Keratinocyte (primary cell): ENCODE results near the gene SMCO1. TPM values are rescaled to one million over a fixed set of nuclear protein-coding genes. Genes with fewer than 3 reads are reported as not detected.
"Not testable (repeated sequence)": the region's sequence is repeated elsewhere in the genome, so short reads cannot be mapped to it uniquely, and the experiment has no call there.

Source experiments
- DNase-seq: peaks from one replicate; pipeline ENCODE4 v3.0.0-alpha.2; 2011; ENCODE audit warnings: low read depth, missing footprints, low spot score
- FAIRE-seq: peaks from 2 replicates; lab custom pipeline; 2011; peaks lifted over from hg19 to GRCh38; lab: Jason Lieb, UNC
- H2AFZ ChIP-seq: 2 replicates; pipeline ENCODE4 v1.6.0; 2012; ENCODE audit warnings: low read length, control low read depth, inconsistent platforms; ENCODE audit not compliant: control insufficient read depth
- H3K27ac ChIP-seq: 2 replicates; pipeline ENCODE4 v1.5.1; 2011; ENCODE audit warnings: low read length; ENCODE audit not compliant: control insufficient read depth, insufficient read depth
- H3K27me3 ChIP-seq: 3 replicates; pipeline ENCODE4 v1.6.0; 2011; ENCODE audit warnings: low read length; ENCODE audit not compliant: control insufficient read depth, insufficient read depth; ENCODE audit errors: extremely low read depth
- H3K36me3 ChIP-seq, 2 experiments: 2 replicates in 1 of 2; 3 replicates in 1 of 2; pipeline ENCODE4 v1.5.1; 2011; ENCODE audit warnings: low read length in 2 of 2, mild to moderate bottlenecking in 1 of 2; ENCODE audit not compliant: control insufficient read depth in 2 of 2, insufficient read depth in 2 of 2; ENCODE audit errors: extremely low read depth in 1 of 2
- H3K4me1 ChIP-seq: 3 replicates; pipeline ENCODE4 v1.5.1; 2011; ENCODE audit warnings: low read length; ENCODE audit not compliant: control insufficient read depth, insufficient read depth; ENCODE audit errors: extremely low read depth
- H3K4me2 ChIP-seq: 3 replicates; pipeline ENCODE4 v1.6.0; 2011; ENCODE audit warnings: low read depth, low read length; ENCODE audit not compliant: control insufficient read depth, insufficient read depth; ENCODE audit errors: extremely low read depth
- H3K4me3 ChIP-seq, 3 experiments: fragments of 200-600 bp in 1 of 3; sonication (generic) in 1 of 3; 2 replicates in 2 of 3; 3 replicates in 1 of 3; pipeline ENCODE4 v1.5.1; 2011 to 2016; ENCODE audit warnings: low read length in 3 of 3, mild to moderate bottlenecking in 3 of 3, control low read depth in 2 of 3, inconsistent platforms in 1 of 3, low read depth in 1 of 3, mixed read lengths in 1 of 3, mixed run types in 1 of 3, moderate library complexity in 1 of 3; ENCODE audit not compliant: control insufficient read depth in 2 of 3, insufficient read depth in 2 of 3; ENCODE audit errors: extremely low read depth in 1 of 3
- H3K79me2 ChIP-seq: 2 replicates; pipeline ENCODE4 v1.6.0; 2012; ENCODE audit warnings: low read length; ENCODE audit not compliant: control insufficient read depth, insufficient read depth
- H3K9ac ChIP-seq: 3 replicates; pipeline ENCODE4 v1.6.0; 2011; ENCODE audit warnings: low read length; ENCODE audit not compliant: control insufficient read depth, insufficient read depth; ENCODE audit errors: extremely low read depth
- H3K9me1 ChIP-seq: 3 replicates; pipeline ENCODE4 v1.6.0; 2011; ENCODE audit warnings: low read length; ENCODE audit not compliant: control insufficient read depth, insufficient read depth; ENCODE audit errors: extremely low read depth
- H3K9me3 ChIP-seq: 2 replicates; pipeline ENCODE4 v1.5.1; 2012; ENCODE audit warnings: low read depth, low read length; ENCODE audit not compliant: control insufficient read depth
- H4K20me1 ChIP-seq: 3 replicates; pipeline ENCODE4 v1.6.0; 2011; ENCODE audit warnings: low read length; ENCODE audit not compliant: control insufficient read depth, insufficient read depth; ENCODE audit errors: extremely low read depth
- CTCF ChIP-seq, 3 experiments: IDR thresholded peaks in 1 of 3; conservative IDR thresholded peaks in 1 of 3; optimal IDR thresholded peaks in 1 of 3; 2 replicates in 2 of 3; 3 replicates in 1 of 3; pipeline versions ENCODE3 to v1.5.1; 2011; ENCODE audit warnings: low read length in 3 of 3, mild to moderate bottlenecking in 3 of 3, moderate library complexity in 2 of 3, control low read depth in 1 of 3, inconsistent platforms in 1 of 3; ENCODE audit not compliant: insufficient read depth in 2 of 3; ENCODE audit errors: extremely low read depth in 1 of 3
- EZH2 ChIP-seq: IDR thresholded peaks from one replicate; pipeline ENCODE4 v1.6.1; 2012; ENCODE audit warnings: inconsistent platforms, mild to moderate bottlenecking, low read length, moderate library complexity
- dilution Hi-C: fragments of 300-500 bp; cut with MboI; formaldehyde crosslinking; loops from one replicate; pipeline ENCODE4 v1.7.0; 2020; ENCODE audit warnings: low sequenced_read_pairs; ENCODE audit not compliant: extremely low pct_ligation_motif_present
- polyA plus RNA-seq, 5 experiments: library from polyadenylated mRNA; depleted of rRNA in 3 of 5; stranded (reverse) in 3 of 5; stranded (forward) in 1 of 5; unstranded in 1 of 5; fragments of >200 nt; gene quantifications; 1 replicate in 1 of 5; 2 replicates in 3 of 5; 3 replicates in 1 of 5; pipeline versions ENCODE4 v1.2.1 to v1.2.3, GENCODE V29; 2011 to 2012; ENCODE audit warnings: missing spikeins in 2 of 5, low read depth in 1 of 5, low replicate concordance in 1 of 5

SMCO1 gene
- polyA plus RNA-seq, 1 donor (not counting 4 experiments of a cell fraction or from before 2014, with no cell fraction given), result not detected

GRCh38 chr3:196463804-196464203 is 51.3 kb downstream of the SMCO1 start:
- no peaks in the 10 kb centered on the region for H3K36me3 ChIP-seq
- no peak for FAIRE-seq

DNA sequence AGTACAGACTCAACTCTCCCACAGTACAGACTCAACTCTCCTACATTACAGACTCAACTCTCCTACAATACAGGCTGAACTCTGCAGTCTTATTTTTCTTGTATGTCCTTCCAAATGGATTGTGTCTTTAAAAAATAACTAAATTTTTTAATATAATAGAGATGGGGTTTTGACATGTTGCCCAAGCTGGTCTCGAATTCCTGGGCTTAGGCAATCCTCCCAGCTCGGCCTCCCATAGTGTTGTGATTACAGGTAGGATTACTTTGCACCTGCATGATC is 51.7 kb downstream of the SMCO1 start:
- FAIRE-seq (no peak), DNase-seq (no peak)
- H3K4me3 ChIP-seq, result no peak overlapping the region
- no peak overlapping the region for H3K27ac ChIP-seq
- H3K79me2 ChIP-seq, result no peaks in the 10 kb centered on the region
- no peaks in the 10 kb centered on the region for H4K20me1 ChIP-seq
- H3K27me3 ChIP-seq, result no peaks in the 10 kb centered on the region
- H3K4me2 ChIP-seq, result no peak overlapping the region
- H3K4me1 ChIP-seq, result no peaks in the 10 kb centered on the region
- no peak for TF ChIP-seq EZH2
- no peak for TF ChIP-seq CTCF (optimal IDR thresholded peaks at IDR 0.05 in 1 of 3, IDR thresholded peaks at IDR 0.05 in 1 of 3, conservative IDR thresholded peaks at IDR 0.05 in 1 of 3; ENCODE audit: extremely low read depth in 1 of 3, insufficient read depth in 2 of 3, low read length in 3 of 3)
- no peaks in the 10 kb centered on the region for H3K36me3 ChIP-seq
- no peaks in the 10 kb centered on the region for H3K9me1 ChIP-seq
- no peak overlapping the region for H2AFZ ChIP-seq
- dilution Hi-C loops, result no loop called here
- H3K9me3 ChIP-seq, result no peaks in the 10 kb centered on the region
- H3K9ac ChIP-seq, result no peak overlapping the region

More at GRCh38 chr3:196463804-196464203, 51.3 kb downstream of the SMCO1 start:
- Histone ChIP-seq H3K27ac (no peak overlapping the region), H3K79me2 (no peaks in the 10 kb centered on the region), H3K27me3 (no peaks in the 10 kb centered on the region), H3K4me1 (no peaks in the 10 kb centered on the region), H2AFZ (no peak overlapping the region), H3K9me1 (no peaks in the 10 kb centered on the region), H3K4me3 (no peak overlapping the region), H3K4me2 (no peak overlapping the region), H3K9ac (no peak overlapping the region), H4K20me1 (no peaks in the 10 kb centered on the region), H3K9me3 (no peaks in the 10 kb centered on the region)
- no peak for TF ChIP-seq EZH2
- TF ChIP-seq CTCF (optimal IDR thresholded peaks at IDR 0.05 in 1 of 3, IDR thresholded peaks at IDR 0.05 in 1 of 3, conservative IDR thresholded peaks at IDR 0.05 in 1 of 3; ENCODE audit: extremely low read depth in 1 of 3, insufficient read depth in 2 of 3, low read length in 3 of 3), result no peak
- dilution Hi-C loops, result no loop called here
- DNase-seq, result no peak

DNA sequence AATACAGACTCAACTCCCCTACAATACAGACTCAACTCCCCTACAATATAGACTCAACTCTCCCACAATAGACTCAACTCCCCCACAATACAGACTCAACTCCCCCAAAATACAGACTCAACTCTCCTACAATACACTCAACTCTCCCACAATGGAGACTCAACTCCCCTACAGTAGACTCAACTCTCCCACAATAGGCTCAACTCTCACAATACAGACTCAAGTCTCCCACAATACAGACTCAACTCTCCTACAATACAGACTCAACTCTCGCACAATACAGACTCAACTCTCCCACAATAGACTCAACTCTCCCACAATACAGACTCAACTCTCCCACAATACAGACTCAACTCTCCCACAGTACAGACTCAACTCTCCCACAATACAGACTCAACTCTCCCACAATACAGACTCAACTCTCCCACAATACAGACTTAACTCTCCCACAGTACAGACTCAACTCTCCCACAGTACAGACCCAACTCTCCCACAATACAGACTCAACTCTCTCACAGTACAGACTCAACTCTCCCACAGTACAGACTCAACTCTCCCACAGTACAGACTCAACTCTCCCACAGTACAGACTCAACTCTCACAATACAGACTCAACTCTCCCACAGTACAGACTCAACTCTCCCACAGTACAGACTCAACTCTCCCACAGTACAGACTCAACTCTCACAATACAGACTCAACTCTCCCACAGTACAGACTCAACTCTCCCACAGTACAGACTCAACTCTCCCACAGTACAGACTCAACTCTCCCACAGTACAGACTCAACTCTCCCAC is 52.3 kb downstream of the SMCO1 start:
- DNase-seq, H3K9me1 ChIP-seq, H3K79me2 ChIP-seq, H3K4me1 ChIP-seq, H3K27ac ChIP-seq, H4K20me1 ChIP-seq, H3K9me3 ChIP-seq, H3K4me2 ChIP-seq, H3K36me3 ChIP-seq, H3K4me3 ChIP-seq, FAIRE-seq, H3K27me3 ChIP-seq, H2AFZ ChIP-seq, H3K9ac ChIP-seq, dilution Hi-C loops: not testable (repeated sequence)
